ENCODE measurements around the gene ALG12.

ALG12 gene

GRCh38 chr22:49886346-49887063 is 31.7 kb downstream of the ALG12 start:
- no peak for DNase-seq

GRCh38 chr22:49885881-49886280 is 32.4 kb downstream of the ALG12 start:
- no peak for DNase-seq

- DNase-seq: no peak
Measured at GRCh38 chr22:49885281-49885680, 33.0 kb downstream of the ALG12 start.

GRCh38 chr22:49884503-49885260 is 33.6 kb downstream of the ALG12 start:
- DNase-seq: no peak

GRCh38 chr22:49884075-49884474 is 34.2 kb downstream of the ALG12 start:
- no peak for DNase-seq

- DNase-seq: no peak
Measured at GRCh38 chr22:49883294-49883640, 35.0 kb downstream of the ALG12 start.

GRCh38 chr22:49882519-49883293 is 35.5 kb downstream of the ALG12 start:
- DNase-seq: no peak

GRCh38 chr22:49881856-49882255 is 36.4 kb downstream of the ALG12 start:
- no peak for DNase-seq

- DNase-seq: no peak
Measured at GRCh38 chr22:49880281-49880680, 38.0 kb downstream of the ALG12 start.

GRCh38 chr22:49879871-49880270 is 38.4 kb downstream of the ALG12 start:
- DNase-seq: no peak

- DNase-seq: no peak
Measured at GRCh38 chr22:49878206-49878605, 40.0 kb downstream of the ALG12 start.

- no peak for DNase-seq
Measured at GRCh38 chr22:49877642-49878041, 40.6 kb downstream of the ALG12 start.

GRCh38 chr22:49873228-49873940 is 44.9 kb downstream of the ALG12 start:
- no peak for DNase-seq

- no peak for DNase-seq
Measured at GRCh38 chr22:49872347-49872746, 45.9 kb downstream of the ALG12 start.

GRCh38 chr22:49871482-49871881 is 46.8 kb downstream of the ALG12 start:
- DNase-seq: no peak

- DNase-seq: no peak
Measured at GRCh38 chr22:49869845-49870712, 48.2 kb downstream of the ALG12 start.

- DNase-seq: no peak
Measured at GRCh38 chr22:49869086-49869830, 49.0 kb downstream of the ALG12 start.

GRCh38 chr22:49867303-49868265 is 50.7 kb downstream of the ALG12 start:
- DNase-seq: no peak

- no peak for DNase-seq
Measured at GRCh38 chr22:49866646-49867045, 51.6 kb downstream of the ALG12 start.

GRCh38 chr22:49866134-49866533 is 52.1 kb downstream of the ALG12 start:
- DNase-seq: no peak
